Measurements from ENCODE around the gene TTLL10.

The TTLL10 gene, protein sequence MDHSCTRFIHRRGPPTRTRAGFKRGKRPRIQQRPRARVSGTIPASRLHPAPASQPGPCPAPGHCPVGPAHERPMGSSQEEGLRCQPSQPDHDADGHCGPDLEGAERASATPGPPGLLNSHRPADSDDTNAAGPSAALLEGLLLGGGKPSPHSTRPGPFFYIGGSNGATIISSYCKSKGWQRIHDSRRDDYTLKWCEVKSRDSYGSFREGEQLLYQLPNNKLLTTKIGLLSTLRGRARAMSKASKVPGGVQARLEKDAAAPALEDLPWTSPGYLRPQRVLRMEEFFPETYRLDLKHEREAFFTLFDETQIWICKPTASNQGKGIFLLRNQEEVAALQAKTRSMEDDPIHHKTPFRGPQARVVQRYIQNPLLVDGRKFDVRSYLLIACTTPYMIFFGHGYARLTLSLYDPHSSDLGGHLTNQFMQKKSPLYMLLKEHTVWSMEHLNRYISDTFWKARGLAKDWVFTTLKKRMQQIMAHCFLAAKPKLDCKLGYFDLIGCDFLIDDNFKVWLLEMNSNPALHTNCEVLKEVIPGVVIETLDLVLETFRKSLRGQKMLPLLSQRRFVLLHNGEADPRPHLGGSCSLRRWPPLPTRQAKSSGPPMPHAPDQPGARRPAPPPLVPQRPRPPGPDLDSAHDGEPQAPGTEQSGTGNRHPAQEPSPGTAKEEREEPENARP

GRCh38 chr1:1173793-1174415 lies at the start of gene TTLL10:
TSS of gene TTLL10 (plus strand) at chr1:1173880. CDS start at chr1:1179216, 5,336 bp downstream.
- peak; percentile 20 to 41 for DNase-seq (ENCODE audit: extremely low read depth in 1 of 2, low read depth in 1 of 2)

GRCh38 chr1:1124508-1124785 lies 49.2 kb upstream of the TTLL10 start:
- no peak for DNase-seq (ENCODE audit: extremely low read depth in 1 of 2, low read depth in 1 of 2)

DNA sequence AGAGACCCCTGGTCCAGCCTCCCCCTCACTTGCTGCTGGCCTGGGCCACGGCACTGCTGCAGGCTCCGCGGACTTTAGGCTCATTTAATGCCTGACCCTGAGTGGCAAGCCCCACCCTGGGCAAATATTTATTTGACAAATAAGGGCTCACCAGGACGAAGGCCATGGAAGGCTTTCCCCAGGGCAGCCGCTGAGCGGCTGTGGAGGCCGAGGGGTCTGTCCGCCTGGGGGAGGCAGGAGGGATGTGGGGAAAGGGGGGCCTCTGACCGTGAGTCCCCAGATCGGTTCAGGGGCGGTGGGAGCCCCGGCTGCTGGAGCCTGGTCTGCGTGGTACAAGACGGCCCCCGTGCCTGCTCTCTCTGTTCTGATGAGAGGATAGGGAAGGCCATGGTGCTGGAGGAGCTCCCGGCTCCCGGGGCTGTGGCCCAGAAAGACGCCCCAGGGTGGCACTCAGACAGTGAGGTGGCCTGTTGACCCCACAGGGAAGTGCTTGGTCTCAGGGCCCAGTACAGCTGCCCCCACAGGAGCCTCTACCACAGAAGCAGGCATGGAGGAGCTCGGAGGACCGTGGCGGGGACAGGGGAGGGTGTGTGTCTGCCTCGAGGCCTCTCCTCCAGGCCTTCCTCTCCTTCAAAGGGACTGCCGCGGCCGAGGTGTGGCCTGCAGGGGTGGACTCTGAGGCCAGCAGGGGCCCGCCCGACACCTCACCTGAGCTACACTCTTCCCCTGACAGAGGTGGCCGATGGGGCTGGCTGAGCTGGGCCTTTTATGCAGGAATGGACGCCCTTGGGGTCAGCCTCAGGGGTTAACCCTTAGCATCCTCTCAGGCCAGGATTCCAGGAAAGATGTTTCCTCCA lies 48.7 kb upstream of the TTLL10 start:
- no peak for DNase-seq (ENCODE audit: extremely low read depth in 1 of 2, low read depth in 1 of 2)

DNA sequence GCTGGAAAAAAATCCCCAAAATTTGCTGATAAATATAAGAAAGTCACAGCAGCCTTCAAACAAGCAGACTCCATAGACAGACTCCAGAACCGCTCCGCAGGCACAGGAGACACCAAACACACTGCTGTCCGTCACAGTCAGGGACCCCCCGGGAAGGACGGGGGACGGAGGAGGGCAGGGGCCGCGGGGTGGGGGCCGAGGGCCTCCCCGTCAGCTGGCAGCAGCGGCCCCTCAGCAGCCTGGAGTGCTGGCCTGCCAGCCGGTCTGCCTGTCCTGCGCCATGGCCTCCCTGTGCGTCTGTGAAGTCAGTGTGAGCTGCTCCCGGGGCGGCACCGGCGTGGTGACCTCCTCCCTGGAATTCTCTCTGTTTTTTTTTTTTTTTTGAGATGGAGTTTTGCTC lies 47.7 kb upstream of the TTLL10 start:
- DNase-seq (ENCODE audit: extremely low read depth in 1 of 2, low read depth in 1 of 2): no peak

DNA sequence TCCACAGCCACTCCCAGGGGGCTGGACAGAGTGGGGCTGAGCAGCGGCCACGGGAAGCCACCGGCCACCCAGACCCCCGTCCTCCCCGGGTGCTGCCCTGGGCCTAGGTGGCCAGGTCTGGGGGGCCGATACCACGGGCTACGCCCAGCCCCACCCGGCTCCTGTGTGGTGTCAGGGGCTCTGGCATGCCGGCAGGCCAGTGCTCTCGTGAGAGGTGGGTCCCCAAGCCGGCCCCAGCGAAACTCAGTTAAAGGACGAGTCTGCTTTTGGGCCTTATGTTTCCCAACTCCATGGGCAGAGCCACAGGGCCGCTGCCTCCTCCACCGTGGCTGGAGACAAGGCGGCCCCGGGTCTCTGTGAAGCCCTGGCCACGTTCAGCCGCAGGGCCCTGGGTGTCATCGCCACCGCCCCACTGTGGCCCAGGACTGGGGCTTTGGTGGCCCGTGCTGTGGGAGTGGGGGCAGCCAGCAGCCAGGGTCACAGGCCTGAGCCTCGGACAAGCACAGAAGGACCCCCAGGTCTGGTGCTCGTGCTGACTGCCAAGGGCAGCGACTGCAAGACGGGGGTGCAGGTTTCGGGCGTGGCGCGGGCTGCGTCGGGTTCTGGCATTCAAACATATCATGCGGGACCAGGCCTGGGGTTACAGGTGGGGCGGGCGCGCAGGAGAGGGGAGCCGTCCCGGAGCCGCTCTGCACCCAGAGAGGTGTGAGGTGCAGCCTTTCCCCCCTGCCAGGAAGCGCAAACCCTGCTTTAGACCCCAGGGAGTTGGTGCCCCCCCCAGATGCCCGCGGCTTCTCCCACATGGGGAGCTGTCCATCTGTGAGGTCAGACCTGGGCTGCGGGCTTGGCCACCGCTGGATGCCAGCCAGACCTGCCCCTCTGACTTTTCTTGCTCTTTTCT lies 45.9 kb upstream of the TTLL10 start:
- DNase-seq (ENCODE audit: extremely low read depth in 1 of 2, low read depth in 1 of 2): no peak

DNA sequence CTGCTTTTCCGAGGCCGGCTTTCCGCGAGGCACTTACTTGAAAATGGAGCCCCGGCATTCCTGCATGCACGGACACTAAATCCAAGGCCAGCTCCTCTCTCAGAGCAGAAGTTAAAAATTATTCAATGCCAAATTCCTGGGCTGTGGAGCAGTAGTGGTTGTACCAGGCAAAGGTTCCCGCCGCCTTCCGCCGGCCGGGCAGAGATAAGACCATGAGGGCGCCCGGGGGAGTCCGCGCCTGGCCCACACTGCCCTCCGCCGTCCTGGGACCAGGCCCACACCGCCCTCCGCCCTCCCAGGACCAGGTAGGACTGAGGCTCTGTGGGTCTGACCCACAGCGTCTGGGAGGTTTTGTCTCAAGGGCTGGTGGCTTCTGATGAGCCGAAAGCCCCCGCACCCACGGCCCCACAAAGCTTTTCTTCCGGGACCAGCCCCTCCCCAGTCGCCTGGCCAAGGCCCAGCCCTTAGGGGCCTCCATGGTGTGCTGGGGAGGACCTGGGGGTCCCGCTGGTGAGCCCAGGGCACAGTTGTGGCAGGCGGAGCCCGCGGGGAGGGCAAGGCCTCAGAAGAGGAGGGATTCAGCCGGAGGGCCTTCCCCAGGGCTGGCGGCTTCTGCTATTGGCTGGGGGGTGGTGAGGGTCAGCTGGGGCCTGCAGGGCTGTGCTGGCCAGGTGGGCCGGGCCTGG lies 45.1 kb upstream of the TTLL10 start:
- DNase-seq (ENCODE audit: extremely low read depth in 1 of 2, low read depth in 1 of 2): no peak

DNA sequence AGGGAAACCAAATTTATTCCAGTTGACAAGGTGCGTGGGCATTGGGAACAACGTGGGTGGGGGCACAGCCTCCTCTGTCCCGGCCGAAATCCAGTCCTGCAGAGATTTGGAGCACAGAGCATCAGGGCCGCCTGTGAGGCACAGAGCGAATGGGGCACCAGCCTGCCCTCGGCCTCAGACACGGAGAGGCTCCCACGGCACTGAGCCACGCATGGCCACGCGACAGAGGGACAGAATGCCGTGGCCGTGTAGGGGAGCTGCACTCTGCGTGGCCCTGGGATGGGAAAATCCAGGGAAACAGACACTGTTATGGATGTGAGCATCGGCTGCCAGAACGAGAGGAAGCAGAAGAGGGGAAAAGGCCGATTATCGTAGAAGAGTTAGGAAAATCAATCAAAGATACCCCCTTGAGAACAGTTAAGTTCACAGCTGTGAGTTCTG lies 44.3 kb upstream of the TTLL10 start:
- DNase-seq (ENCODE audit: extremely low read depth in 1 of 2, low read depth in 1 of 2): no peak

DNA sequence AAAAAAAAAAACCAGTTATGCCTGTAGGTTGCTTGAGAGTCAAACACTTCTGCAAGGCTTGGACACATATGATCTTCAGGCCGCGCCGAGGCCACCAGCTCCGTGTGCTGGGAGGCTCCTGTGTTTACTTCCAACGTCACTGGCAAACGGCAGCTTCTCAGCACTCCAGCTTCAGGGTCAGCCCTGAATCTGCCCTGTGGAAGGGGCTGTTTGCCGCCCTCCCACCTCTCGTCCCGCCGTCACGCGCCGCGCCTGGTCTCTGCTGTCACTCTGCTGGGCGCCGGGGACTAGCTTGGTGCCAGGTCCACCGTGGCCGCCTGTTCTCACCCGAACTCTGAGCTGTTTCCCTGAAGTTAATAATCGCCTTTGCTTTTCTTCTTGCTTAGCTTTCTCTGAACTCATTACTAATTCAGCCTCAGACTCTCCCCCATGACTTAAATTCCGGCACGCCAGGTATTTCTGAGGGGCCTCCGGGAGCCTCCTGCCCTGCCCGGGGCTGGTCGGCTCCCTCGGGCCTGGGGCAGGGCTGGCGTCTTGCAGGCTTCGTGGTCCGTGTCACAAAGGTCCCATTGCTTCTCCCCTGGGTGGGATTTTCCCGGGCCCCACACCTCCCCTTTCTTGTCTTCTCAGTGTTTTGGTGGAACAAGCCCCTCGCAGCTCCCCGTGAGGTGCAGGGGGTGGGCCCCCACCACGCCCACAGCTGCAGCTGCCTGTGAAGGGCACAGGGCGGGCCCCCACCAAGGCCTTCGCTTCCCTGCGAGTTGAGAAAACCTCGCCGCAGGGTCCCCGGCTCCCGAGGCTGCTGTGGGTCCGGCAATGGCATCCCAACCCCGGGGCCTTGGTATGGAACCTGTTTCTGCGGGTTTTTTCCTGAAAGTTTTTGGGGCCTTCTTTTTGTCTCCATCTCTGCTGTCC lies 43.2 kb upstream of the TTLL10 start:
- no peak for DNase-seq (ENCODE audit: extremely low read depth in 1 of 2, low read depth in 1 of 2)

- DNase-seq (ENCODE audit: extremely low read depth in 1 of 2, low read depth in 1 of 2): no peak
These were observed 41.4 kb upstream of the TTLL10 start for GRCh38 chr1:1132042-1132950.

DNA sequence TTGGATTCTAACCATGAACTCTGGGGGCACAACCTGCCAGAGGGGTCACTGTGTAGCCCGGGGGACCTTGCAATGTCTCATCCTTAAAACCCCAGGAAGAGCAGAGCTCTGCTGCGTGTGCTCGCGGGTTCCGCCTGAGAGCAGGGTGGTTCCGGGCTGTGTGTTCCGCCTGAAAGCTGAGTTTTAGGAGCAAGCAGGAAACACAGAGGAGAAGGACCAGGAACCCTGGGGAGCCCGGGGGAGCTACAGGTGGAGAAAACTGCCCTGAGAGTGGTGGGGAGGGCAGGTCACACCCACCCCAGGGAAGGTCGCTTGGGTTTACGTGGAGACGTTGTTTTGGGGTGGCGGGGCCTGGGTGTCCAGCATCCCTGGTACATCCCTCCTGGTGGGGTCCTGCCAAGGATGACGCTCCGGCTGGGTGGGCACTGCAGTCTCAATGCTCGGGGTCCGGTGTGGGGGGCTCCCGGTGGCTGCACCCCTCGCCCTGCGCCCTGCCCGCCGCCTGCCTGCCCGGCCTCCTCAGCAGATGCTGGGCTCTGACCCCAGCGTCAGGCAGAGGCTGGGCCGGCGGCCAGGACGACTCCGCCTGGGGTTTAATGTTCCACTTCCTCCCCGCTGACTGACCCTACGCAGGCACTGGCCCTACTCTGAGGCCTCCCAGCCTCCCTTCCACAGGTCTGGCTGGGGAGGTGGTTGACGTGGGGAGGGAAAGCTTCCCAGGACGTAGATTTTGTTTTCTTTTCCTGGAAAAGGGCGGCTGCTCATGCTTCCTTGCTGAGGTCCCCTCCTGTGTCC lies 40.5 kb upstream of the TTLL10 start:
- no peak for DNase-seq (ENCODE audit: extremely low read depth in 1 of 2, low read depth in 1 of 2)

- DNase-seq (ENCODE audit: extremely low read depth in 1 of 2, low read depth in 1 of 2): no peak
These were observed 39.2 kb upstream of the TTLL10 start for GRCh38 chr1:1134300-1134970.

DNA sequence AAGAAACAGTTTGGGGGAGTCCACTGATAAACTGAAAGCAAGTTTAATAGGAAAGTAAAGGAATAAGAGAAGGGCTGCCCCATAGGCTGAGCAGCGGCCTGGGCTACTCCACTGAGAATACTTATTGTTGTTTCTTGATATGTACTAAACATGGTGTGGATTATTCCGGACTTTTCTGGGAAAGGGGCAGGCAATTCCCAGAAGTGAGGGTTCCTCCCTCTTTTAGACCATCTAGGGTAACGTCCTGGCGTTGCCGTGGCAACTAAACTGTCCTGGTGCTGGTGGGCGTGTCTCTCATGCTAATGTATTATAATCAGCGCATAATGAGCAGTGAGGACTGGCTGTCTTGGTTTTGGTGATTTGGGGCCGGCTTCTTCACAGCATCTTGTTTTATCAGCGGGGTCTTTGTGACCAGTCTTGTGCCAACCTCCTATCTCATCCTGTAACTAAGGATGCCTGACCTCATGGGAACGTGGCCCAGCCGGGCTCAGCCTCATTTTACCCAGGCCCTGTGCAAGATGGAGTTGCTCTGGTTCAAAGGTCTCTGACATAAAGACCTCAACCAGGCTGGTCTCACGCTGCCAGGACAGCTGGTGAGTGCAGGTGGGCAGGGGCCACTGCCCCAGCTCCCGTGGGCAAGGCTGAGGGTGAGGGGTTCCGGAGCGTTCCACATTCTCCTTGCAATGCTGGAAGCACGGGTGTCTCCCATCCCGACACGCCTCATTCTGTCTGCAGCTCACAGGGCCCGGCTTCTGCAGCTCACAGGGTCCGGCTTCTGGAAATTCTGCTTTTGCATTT lies 38.1 kb upstream of the TTLL10 start:
- no peak for DNase-seq (ENCODE audit: extremely low read depth in 1 of 2, low read depth in 1 of 2)

- DNase-seq (ENCODE audit: extremely low read depth in 1 of 2, low read depth in 1 of 2): no peak
These were observed 37.0 kb upstream of the TTLL10 start for GRCh38 chr1:1136547-1137230.

DNA sequence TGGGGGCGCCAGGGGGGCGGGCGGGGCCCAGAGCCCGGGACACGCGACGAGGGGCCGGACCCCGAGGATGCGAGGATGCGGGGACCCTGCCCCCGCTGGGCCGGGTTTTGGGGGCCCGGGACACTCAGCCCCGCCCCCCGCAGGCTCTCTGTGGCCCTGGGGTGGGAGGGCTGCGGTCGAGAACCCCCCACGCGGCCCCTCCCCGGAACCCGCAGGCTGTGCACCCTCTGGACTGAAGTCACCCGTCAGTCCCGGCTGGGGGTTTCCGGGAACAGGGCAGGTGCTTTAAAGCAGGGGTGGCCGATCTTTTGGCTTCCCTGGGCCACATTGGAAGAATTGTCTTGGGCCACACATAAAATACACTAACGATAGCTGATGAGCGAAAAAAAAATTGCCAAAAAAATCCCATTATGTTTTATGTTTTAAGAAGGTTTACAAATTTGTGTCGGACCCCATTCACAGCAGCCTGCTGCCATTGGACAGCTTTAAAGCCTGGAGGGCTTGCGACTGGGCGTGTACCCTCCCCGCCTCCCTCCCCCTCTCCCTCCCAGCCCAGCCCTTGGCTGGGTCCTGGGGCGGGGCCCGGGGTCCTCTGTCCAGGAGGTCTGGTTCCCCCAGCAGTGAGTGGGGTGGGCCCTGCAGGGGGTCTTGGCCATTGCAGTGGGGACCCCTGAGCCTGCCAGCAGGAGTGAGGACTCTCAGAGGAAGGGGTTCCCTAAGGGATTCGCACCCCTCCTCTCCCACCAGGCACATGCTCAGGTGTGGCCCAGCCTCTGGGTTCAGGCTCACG lies 36.2 kb upstream of the TTLL10 start:
- peak in 1 of 2 donors; percentile 47 for DNase-seq (ENCODE audit: extremely low read depth in 1 of 2, low read depth in 1 of 2)
